ENCODE results near the gene TTC9. TPM values are rescaled to one million over a fixed set of nuclear protein-coding genes. Genes with fewer than 3 reads are reported as not detected.
"Not testable (repeated sequence)": the region's sequence is repeated elsewhere in the genome, so short reads cannot be mapped to it uniquely, and the experiment has no call there.

TTC9 gene
- total RNA-seq, 1 experiment from 2014 or later, result 0.80 TPM

DNA sequence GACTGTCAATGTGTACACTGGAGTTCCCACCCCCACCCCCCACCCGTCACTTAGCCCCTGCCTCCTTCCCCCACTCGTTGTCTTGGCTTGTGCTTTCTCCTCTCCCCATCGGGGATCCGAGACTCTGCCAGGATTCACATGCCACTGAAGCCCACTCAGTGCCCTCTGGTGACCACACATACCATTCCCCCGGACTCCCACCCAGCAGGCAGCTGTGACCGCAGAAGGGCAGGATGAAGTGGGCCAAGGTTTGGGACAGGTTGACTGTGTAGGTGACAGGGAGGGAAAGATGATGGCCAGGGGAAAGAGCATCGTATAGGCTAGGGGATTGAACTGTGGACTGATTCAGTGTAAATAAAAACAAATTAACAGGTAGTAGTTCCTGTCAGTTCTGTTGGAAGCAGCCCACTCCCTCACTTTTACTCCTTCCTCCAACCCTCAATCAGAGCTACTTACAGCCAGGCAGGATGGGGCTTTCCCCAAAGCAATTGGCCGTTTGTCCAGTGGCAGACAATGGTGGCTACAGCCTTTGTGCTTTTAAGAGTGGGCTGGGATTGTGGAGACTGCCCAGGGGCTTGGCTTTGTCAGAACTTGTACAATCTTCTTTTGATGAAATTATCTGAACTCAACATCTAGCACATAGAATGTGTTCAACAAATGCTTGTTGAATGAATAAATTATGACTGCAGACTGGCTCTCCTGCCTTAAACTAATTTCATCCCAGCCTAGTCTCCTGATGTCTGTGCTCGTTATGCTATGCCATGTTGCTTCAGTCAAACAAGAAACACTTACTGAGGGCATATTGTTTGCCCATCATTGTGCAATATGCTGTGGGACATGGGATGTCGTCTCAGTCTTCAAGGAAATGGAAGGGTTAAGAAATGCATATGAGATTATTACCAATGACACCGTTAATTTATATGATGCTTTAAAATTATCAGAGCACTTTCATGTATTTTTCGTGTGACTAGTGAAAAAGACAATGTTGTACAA is 30.2 kb downstream of the TTC9 start:
- DNase-seq (ENCODE audit: low read depth), result no peak

- DNase-seq (ENCODE audit: low read depth), result no peak
Measured at GRCh38 chr14:70677341-70677740, 35.6 kb downstream of the TTC9 start.

GRCh38 chr14:70680748-70681147 is 39.0 kb downstream of the TTC9 start:
- DNase-seq (ENCODE audit: low read depth), result no peak

DNA sequence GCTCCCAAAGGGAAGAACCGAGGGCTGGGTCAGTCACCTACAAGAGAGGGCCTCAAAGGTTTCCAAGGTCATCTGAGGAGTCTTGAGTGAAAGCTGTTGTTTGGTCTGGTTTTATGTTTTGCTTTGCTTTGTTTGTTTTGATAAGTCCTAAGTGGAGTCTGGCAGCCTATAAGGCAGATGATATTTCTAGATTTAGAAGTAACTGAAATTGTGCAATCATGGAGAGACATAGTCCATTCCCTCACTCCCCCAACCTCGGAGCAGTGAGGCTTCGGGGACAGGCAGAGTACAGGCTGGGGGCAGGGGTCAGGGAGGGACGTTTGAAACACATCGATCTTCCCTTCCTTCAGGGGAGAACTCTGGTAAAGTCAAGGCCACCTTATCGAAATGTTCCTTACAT is 42.3 kb downstream of the TTC9 start:
- DNase-seq (ENCODE audit: low read depth), result no peak

GRCh38 chr14:70685474-70686197 is 43.9 kb downstream of the TTC9 start:
- DNase-seq (ENCODE audit: low read depth), result no peak

DNA sequence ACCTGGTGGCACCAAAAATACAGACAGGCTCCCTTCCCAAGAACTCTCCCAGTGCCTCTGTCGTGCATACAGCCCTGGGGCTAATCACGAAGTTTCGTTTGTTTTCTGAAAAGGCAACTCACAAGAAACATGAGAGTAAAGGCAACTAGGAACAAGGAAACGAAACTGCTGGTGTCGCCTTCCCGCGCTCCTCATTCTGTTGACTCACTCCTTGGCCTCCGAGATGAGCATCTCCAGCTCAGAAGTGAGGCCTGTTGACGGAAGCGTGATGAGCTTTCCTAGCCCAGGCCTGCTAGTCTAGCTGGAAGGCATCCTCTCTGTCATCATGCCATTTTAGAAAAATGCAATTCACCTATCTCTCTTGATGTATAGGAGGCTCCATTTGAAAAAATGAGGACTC is 50.5 kb downstream of the TTC9 start:
- no peak for DNase-seq (ENCODE audit: low read depth)

GRCh38 chr14:70696026-70696425 is 54.3 kb downstream of the TTC9 start:
- DNase-seq (ENCODE audit: low read depth), result no peak

DNA sequence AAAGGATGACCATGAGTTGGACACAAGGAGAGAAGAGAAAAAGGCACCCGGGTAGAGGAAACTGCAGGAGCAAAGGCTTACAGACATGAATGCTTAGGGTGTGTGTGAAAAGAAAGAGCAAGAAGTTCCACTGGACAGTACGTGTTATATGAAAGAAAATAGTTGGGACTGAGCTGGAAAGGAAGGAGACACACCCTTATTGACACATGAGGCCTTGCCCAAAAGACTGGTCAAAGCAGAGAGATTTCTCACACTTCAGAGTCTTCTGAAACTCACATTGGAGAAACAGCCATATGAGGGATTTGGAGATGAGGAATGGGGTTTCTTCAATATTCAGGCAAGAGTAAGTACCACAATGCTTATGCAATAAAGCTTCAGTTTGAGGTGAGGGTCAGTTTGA is 56.0 kb downstream of the TTC9 start:
- DNase-seq (ENCODE audit: low read depth), result peak; percentile 24

DNA sequence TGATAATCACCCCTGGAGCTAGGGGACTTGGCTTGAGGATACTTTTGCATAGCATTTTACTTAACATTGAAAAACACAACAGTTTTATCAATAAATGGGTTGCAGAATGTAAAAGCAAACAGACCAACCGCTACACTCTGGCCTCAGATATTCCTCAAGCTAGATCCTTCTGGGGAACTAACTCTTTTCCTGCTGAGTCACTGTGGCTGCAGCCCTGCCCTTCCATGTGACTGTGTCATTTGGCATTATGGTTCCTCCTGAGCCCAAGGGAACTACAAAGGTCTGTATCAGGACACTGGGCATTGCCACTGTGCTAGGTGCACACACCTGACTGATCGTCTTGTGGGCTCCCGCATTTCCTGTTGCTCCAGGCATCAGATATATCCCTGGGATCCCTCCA is 56.6 kb downstream of the TTC9 start:
- peak; percentile 63 for DNase-seq (ENCODE audit: low read depth)

DNA sequence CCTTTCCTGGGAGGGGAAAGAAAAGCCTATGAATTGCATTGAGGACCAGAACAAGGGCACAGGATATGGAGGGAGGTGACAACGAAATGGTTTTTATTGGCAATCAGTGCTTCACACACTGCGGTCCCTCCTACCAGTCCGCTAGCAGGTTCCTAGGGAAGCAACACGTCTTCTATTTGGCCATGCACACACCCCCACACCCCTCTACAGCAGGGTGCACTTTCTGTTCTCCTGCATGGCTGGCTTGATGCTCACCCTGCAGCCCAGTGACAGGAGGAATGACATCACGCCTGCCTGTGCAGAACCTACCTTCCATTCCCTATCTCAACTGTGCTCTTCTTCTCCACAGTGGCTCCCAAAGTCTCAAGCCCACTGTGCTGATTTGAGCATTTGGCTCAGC is 57.9 kb downstream of the TTC9 start:
- DNase-seq (ENCODE audit: low read depth), result no peak

- DNase-seq (ENCODE audit: low read depth), result no peak
Measured at GRCh38 chr14:70700955-70701585, 59.4 kb downstream of the TTC9 start.

- no peak for DNase-seq (ENCODE audit: low read depth)
Measured at GRCh38 chr14:70701610-70702009, 59.9 kb downstream of the TTC9 start.

DNA sequence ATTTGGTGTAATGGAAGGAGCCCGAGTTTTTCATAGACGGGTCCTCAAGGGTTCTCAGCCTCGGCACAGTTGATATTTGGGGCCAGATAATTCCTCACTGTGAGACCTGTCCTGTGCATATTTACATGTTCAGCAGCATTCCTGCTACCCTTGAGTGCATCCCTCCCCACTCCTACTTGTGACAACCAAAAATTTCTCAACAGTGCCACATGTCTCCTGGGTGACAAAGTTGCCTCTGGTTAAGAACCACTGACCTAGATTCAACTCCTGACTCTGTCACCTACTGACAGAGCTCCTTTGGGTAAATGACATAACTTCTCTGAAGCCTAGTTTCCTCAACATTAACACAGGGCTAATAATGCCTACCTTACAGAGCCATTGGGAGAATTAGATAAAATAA is 60.4 kb downstream of the TTC9 start:
- DNase-seq (ENCODE audit: low read depth), result no peak

DNA sequence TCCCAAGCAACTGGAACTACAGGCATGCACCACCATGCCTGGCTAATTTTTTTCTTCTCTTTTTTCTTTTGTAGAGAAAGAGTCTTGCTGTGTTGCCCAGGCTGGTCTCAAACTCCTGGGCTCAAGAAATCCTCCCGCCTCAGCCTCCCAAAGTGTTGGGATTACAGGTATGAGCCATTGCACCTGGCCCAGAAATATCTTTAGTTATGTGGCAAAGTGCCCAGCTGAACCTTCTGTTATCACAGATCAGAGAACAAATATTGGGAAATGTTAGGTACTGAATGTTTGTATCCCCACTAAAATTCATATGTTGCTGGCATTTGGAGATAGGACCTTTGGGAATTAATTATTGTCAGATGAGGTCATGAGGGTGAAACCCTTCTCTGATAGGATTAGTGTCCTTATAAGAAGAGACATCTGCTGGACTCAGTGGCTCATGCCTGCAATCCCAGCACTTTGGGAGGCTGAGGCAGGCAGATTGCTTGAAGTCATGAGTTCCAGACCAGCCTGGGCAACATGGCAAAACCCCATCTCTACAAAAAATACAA is 62.0 kb downstream of the TTC9 start:
- DNase-seq (ENCODE audit: low read depth), result not testable (repeated sequence)

GRCh38 chr14:70704960-70705359 is 63.2 kb downstream of the TTC9 start:
- no peak for DNase-seq (ENCODE audit: low read depth)

DNA sequence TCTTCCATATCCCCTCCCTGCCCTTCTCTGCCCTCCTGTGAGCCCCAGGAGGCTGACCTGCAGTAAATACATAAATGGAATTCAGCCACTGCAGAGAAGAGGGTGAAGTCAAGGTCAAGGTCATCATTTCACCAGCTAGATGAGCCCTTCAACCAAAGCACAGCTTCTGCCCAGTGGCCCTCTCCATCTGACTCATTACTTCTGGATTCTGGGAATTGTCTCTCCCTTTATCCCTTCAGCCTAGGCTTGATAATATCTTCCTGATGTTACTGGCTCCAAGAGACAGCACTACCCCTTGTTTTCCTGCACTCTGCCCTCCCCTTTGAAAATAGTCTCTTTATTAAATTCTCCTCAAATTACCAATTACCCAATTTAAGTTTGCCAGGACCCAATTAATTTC is 64.5 kb downstream of the TTC9 start:
- peak; percentile 29 for DNase-seq (ENCODE audit: low read depth)

DNA sequence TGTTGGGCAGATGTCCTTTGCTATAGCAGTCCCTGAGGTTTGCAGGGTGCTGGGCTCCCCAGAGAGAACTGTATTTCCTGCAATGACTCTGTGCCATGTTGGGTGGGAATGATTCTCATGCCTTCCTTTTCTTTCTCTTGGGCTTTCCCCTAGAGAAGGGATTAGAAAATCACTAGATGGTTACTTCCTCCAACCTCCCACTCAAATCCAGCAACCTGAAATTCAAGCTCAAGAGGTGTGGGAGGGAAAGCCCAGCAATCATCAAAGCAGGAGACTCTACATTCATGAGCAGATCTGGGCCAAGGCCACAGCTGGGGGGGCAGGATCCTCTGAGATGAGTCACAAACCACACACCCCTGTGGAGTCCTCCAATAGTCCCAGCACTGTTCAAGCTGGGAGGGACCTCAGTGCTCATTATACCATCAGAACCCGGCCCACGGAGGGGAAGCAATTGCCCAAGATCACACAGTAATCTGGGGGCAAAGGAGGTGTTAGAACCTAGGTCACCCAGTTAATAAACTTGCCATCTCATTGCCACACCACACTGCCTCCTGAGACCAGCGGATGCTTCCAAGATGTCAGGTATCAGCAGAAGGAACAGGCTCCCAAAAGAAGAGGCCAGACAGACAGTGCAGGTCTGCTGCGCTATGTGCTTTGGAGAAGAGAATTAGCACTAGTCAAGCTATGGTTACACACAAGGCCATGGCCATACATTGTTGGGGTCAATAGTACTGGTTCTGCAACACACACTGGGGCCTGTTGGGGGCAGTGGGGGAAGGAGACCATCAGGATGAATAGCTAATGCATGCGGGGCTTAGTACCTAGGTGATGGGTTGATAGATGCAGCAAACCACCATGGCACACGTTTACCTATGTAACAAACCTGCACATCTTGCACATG is 65.7 kb downstream of the TTC9 start:
- DNase-seq (ENCODE audit: low read depth), result peak; percentile 91

- no peak for DNase-seq (ENCODE audit: low read depth)
Measured at GRCh38 chr14:70708717-70709570, 67.2 kb downstream of the TTC9 start.

DNA sequence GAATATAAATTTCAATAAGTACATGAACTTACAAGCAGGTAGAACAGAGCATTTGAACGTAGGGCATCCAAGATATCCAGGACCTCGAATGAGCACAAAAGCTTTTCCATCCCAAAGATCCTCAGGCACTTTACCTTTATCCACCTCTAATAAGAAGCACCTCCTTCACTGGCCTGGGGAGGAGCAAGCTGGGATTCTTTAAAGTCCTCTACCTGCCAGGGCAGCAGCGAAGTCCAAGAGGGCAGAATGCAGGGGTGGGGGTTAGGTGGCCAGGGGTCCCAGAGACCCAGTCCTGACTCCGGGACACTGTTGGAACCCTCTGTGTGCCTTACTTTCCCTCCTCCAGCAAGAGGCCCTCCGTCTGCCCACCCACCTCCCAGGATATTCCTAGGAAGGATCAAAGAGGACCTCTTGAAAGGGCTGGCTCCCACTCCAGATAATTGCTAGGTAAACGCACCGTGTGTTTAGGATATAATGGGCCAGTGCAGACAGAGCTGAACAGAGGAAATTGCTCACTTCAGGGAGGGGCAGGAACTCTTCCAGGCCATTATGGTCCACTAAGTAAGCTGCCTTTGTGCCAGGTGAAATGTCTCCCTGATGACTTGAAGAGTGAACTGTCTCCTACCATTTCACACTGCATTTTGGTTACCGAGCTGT is 68.1 kb downstream of the TTC9 start:
- peak; percentile 36 for DNase-seq (ENCODE audit: low read depth)

Measured in HT1080 (cell line).